ENCODE measurements around the gene HOXD4.

GRCh38 chr2:176158855-176159662, 7.7 kb downstream of the HOXD4 start:
- no peak for TF ChIP-seq CTCF (IDR thresholded peaks at IDR 0.05)
- TF ChIP-seq POLR2A (IDR thresholded peaks at IDR 0.05), result no peak
- TF ChIP-seq POLR2AphosphoS5 (IDR thresholded peaks at IDR 0.05), result no peak

All from gastroesophageal sphincter (tissue), 3 donors.